Measurements from ENCODE around the gene IGFL4. TPM values are rescaled to one million over a fixed set of nuclear protein-coding genes. Genes with fewer than 3 reads are reported as not detected.

The IGFL4 gene
- total and polyA plus RNA-seq, 2 of the 8 experiments (the other 6 are each of a cell fraction or from before 2014, with no cell fraction given) = 0.05 to 0.11 TPM

GRCh38 chr19:46015687-46016425 lies 24.9 kb downstream of the IGFL4 start:
- no peak overlapping the region; a peak in 2 of 7 replicates for H3K9ac ChIP-seq (replicated peaks in 1 of 4; ENCODE audit: extremely low read depth in 1 of 4, low read depth in 3 of 4, low read length in 3 of 4)
- 0 out of 2 replicates have a peak overlapping the region, but pooled peaks have one; percentile 81 for H2BK15ac ChIP-seq (ENCODE audit: low read length)
- DNase-seq (ENCODE audit: low read depth in 1 of 2, low spot score in 2 of 2) (peak in 1 of 2 experiments; percentile 64), FAIRE-seq (no peak)
- H3K27ac ChIP-seq (ENCODE audit: low read depth, low read length) = no peak overlapping the region
- H2AK5ac ChIP-seq (ENCODE audit: low read depth, low read length) = no peak overlapping the region
- H3K14ac ChIP-seq (ENCODE audit: insufficient read length) = no peak overlapping the region
- no peak overlapping the region for H3K56ac ChIP-seq (replicated peaks; ENCODE audit: insufficient read length, low read depth, low read length)
- H2BK20ac ChIP-seq (ENCODE audit: low read length) = no peak overlapping the region
- no peak overlapping the region for H2AFZ ChIP-seq (ENCODE audit: low read length)
- no peaks in the 10 kb centered on the region; a peak in 2 of 8 replicates for H3K36me3 ChIP-seq (ENCODE audit: control insufficient read depth in 2 of 4, insufficient read depth in 4 of 4, low read length in 3 of 4)
- H3K27me3 ChIP-seq (replicated peaks in 1 of 4; ENCODE audit: control insufficient read depth in 3 of 4, extremely low read depth in 1 of 4, insufficient read depth in 3 of 4, low read length in 3 of 4) = peaks cover 5 to 20% (median 19%) of the 10 kb centered on the region in 4 experiments
- peaks cover 0 to 10% (median 8%) of the 10 kb centered on the region in 4 experiments; a peak in 6 of 7 replicates for H3K4me1 ChIP-seq (replicated peaks in 1 of 4; ENCODE audit: control insufficient read depth in 3 of 4, insufficient read depth in 4 of 4, low read length in 3 of 4)
- no peaks in the 10 kb centered on the region for H3K9me3 ChIP-seq (ENCODE audit: insufficient read depth in 2 of 2, low read depth in 1 of 2, low read length in 1 of 2)
- WGBS, 2 experiments (ENCODE audit: extremely low coverage in 1 of 2, insufficient coverage in 1 of 2, insufficient read length in 1 of 2, insufficient replicate concordance in 2 of 2, low coverage in 1 of 2, low lambda C conversion rate in 2 of 2, missing lambda C conversion rate in 1 of 2) = 6% methylated on average over 54 of the region's 63 CpGs; no CpG with 5 or more reads in 1 of the 2 experiments
- peaks cover 19% of the 10 kb centered on the region; the same call in 1 of the 2 replicates for H3K23me2 ChIP-seq (ENCODE audit: low read depth, low read length)
- peak overlapping the region; percentile 30 to 55 (median 45); a peak in 7 of 8 replicates for H3K4me3 ChIP-seq (ENCODE audit: extremely low read depth in 1 of 4, insufficient read depth in 2 of 4, low read depth in 3 of 4, low read length in 4 of 4)
- H3K23ac ChIP-seq (ENCODE audit: insufficient read length) = no peak overlapping the region
- CTCF ChIA-PET (ENCODE audit: partially characterized antibody) = interaction anchor here (1.0 to 4.3 kb wide), 5 partner anchors 11 to 61 kb away, joined by 4 to 44 read pairs (median 6); no protein-coding TSS in a partner anchor
- no peak overlapping the region for H4K91ac ChIP-seq (replicated peaks; ENCODE audit: insufficient read length, low read length)
- H3K79me1 ChIP-seq (ENCODE audit: low read depth, low read length) = no peaks in the 10 kb centered on the region
- H3K79me2 ChIP-seq (ENCODE audit: control insufficient read depth in 1 of 2, insufficient read depth in 2 of 2, low read length in 2 of 2) = no peaks in the 10 kb centered on the region
- no peak overlapping the region for H4K5ac ChIP-seq (ENCODE audit: insufficient read length, low read depth, low read length)
- no peak overlapping the region; the same call in 1 of the 2 replicates for H3K18ac ChIP-seq (ENCODE audit: extremely low read depth, low read length)
- POLR2A ChIA-PET (ENCODE audit: partially characterized antibody) = interaction anchor here (1.0 to 1.5 kb wide), 4 partner anchors 10 to 113 kb away, joined by 3 to 4 read pairs (median 4); partner anchors contain the start of gene CCDC61
- H2BK120ac ChIP-seq (replicated peaks; ENCODE audit: low read depth, low read length) = no peak overlapping the region
- peaks cover 2 to 11% of the 10 kb centered on the region in 2 experiments for H4K20me1 ChIP-seq (replicated peaks in 1 of 2; ENCODE audit: control insufficient read depth in 1 of 2, insufficient read depth in 2 of 2, low read length in 2 of 2)
- no peak overlapping the region for H3K4ac ChIP-seq (replicated peaks; ENCODE audit: insufficient read length, low read depth, low read length)
- H3K4me2 ChIP-seq (ENCODE audit: insufficient read depth in 1 of 2, low read depth in 2 of 2, low read length in 2 of 2) = peak overlapping the region; percentile 85 to 99
- no peak overlapping the region for H2BK12ac ChIP-seq (ENCODE audit: low read depth, low read length)
- no peak overlapping the region for H4K8ac ChIP-seq (ENCODE audit: extremely low read depth, insufficient read depth, low read length)
- H2BK5ac ChIP-seq (ENCODE audit: low read depth, low read length) = no peak overlapping the region
- TF ChIP-seq EGR1 (IDR thresholded peaks at IDR 0.05; ENCODE audit: borderline replicate concordance, low read depth, low read length) (no peak), CREB1 (IDR thresholded peaks at IDR 0.05) (no peak), BRCA1 (IDR thresholded peaks at IDR 0.05; ENCODE audit: low read depth, low read length) (no peak), FOSL1 (IDR thresholded peaks at IDR 0.05; ENCODE audit: insufficient read depth, low read depth, low read length) (no peak), JUN (IDR thresholded peaks at IDR 0.05; ENCODE audit: low read depth, low read length) (no peak), CHD1 (IDR thresholded peaks at IDR 0.05; ENCODE audit: low read depth, low read length) (no peak), SIN3A (conservative IDR thresholded peaks at IDR 0.05 in 1 of 2, IDR thresholded peaks at IDR 0.05 in 1 of 2; ENCODE audit: low read depth in 1 of 2, low read length in 2 of 2) (peak in 1 of 2 experiments; percentile 46; a peak in 1 of 4 replicates), SAP30 (IDR thresholded peaks at IDR 0.05; ENCODE audit: insufficient read depth, insufficient replicate concordance, low read length) (no peak), BACH1 (IDR thresholded peaks at IDR 0.05; ENCODE audit: low read length) (no peak), BCL11A (IDR thresholded peaks at IDR 0.05; ENCODE audit: low read depth in 2 of 2, low read length in 2 of 2) (no peak), POLR2AphosphoS5 (IDR thresholded peaks at IDR 0.05; ENCODE audit: low read depth, low read length) (no peak), RBBP5 (IDR thresholded peaks at IDR 0.05; ENCODE audit: borderline replicate concordance, low read depth, low read length) (no peak)
